Left colon (tissue), 2 donors: ENCODE data around the gene GLT1D1. TPM values are rescaled to one million over a fixed set of nuclear protein-coding genes. Genes with fewer than 3 reads are reported as not detected.
A peak's percentile ranks its signal among the peaks of the same experiment; 100 is the strongest.
"Not testable (repeated sequence)": the region's sequence is repeated elsewhere in the genome, so short reads cannot be mapped to it uniquely, and the experiment has no call there.

Experiments
- ATAC-seq: fragments of 200-7000 bp; cut with Tn5 transposase; one replicate; pipeline ENCODE4 v1.9.1; 2020; ENCODE audit warnings: mild to moderate bottlenecking, moderate library complexity
- DNase-seq, 2 donors: peaks; one replicate each; pipeline ENCODE4 v3.0.0-alpha.2; 2020
- intact Hi-C, 2 donors: fragments of 100-400 bp; cut with DNase I in 1 of 2; cut with micrococcal nuclease in 1 of 2; formaldehyde crosslinking; loops; one replicate each; pipeline versions ENCODE4 v1.11.2 to v1.14.0; 2022; cut with DNase I, micrococcal nuclease
- total RNA-seq, 2 donors: library from RNA; stranded (reverse); fragmentation: NEBNext Ultra II Directional; extraction: Animal tissue kit (Norgen Biotek cat#: 25700); gene quantifications; one replicate each; pipeline ENCODE4 v1.2.1, GENCODE V29; 2021
- donor health status: DM: no; HTN: no; CAD: no.
- donor health status: DM: yes; HTN: yes; CAD: no.

GLT1D1 gene
- total RNA-seq, 2 donors from 2014 or later, result not detected

GRCh38 chr12:128819293-128820144, 33.8 kb upstream of the GLT1D1 start:
- ATAC-seq (no peak), DNase-seq (no peak)
- intact Hi-C loops, result no loop called here

GRCh38 chr12:128820253-128820652, 33.0 kb upstream of the GLT1D1 start:
- ATAC-seq (no peak), DNase-seq (no peak)
- intact Hi-C loops, result no loop called here

- ATAC-seq, result no peak
- intact Hi-C loops, result no loop called here
- peak; percentile 48 to 59 for DNase-seq
These were observed 32.4 kb upstream of the GLT1D1 start for GRCh38 chr12:128820723-128821432.

GRCh38 chr12:128823216-128823915, 29.9 kb upstream of the GLT1D1 start:
- ATAC-seq, result peak; percentile 47
- intact Hi-C loops, result no loop called here
- DNase-seq, result peak; percentile 34 to 65

GRCh38 chr12:128823916-128824839, 29.1 kb upstream of the GLT1D1 start, which contains the start of gene SLC15A4:
Gene SLC15A4 (minus strand): TSS chr12:128823958. CDS start chr12:128823943, 15 bp downstream.
- intact Hi-C loops, result no loop called here
- ATAC-seq (peak; percentile 97), DNase-seq (peak; percentile 98 to 99)

GRCh38 chr12:128825835-128826234, 27.4 kb upstream of the GLT1D1 start:
- no peak for DNase-seq
- intact Hi-C loops, result no loop called here
- ATAC-seq, result no peak

GRCh38 chr12:128827724-128828123, 25.6 kb upstream of the GLT1D1 start:
- no peak for DNase-seq
- intact Hi-C loops, result no loop called here

GRCh38 chr12:128829861-128830504, 23.3 kb upstream of the GLT1D1 start:
- DNase-seq, result no peak
- ATAC-seq, result peak; percentile 5
- intact Hi-C loops, result no loop called here

More at GRCh38 chr12:128827724-128828123, 25.6 kb upstream of the GLT1D1 start:
- ATAC-seq, result no peak

GRCh38 chr12:128830505-128830893, 22.8 kb upstream of the GLT1D1 start:
- intact Hi-C loops, result no loop called here
- no peak for DNase-seq
- no peak for ATAC-seq

- intact Hi-C loops, result no loop called here
- DNase-seq (no peak), ATAC-seq (no peak)
These were observed 19.9 kb upstream of the GLT1D1 start for GRCh38 chr12:128833418-128833817.

- ATAC-seq, DNase-seq, intact Hi-C loops: not testable (repeated sequence)
These were observed 13.4 kb upstream of the GLT1D1 start for GRCh38 chr12:128839885-128840284.

GRCh38 chr12:128840862-128841468, 12.3 kb upstream of the GLT1D1 start:
- intact Hi-C loops, result no loop called here
- DNase-seq (no peak), ATAC-seq (no peak)

- no peak for ATAC-seq
- intact Hi-C loops, result no loop called here
- no peak for DNase-seq
These were observed 10.7 kb upstream of the GLT1D1 start for GRCh38 chr12:128842579-128842978.

GRCh38 chr12:128843538-128843937, 9.7 kb upstream of the GLT1D1 start:
- no peak for DNase-seq
- no peak for ATAC-seq
- intact Hi-C loops, result no loop called here

GRCh38 chr12:128844031-128844635, 9.1 kb upstream of the GLT1D1 start:
- intact Hi-C loops, result no loop called here
- no peak for DNase-seq
- no peak for ATAC-seq

GRCh38 chr12:128846671-128847070, 6.6 kb upstream of the GLT1D1 start:
- intact Hi-C loops, ATAC-seq, DNase-seq: not testable (repeated sequence)

- DNase-seq (no peak), ATAC-seq (no peak)
- intact Hi-C loops, result no loop called here
These were observed 4.9 kb upstream of the GLT1D1 start for GRCh38 chr12:128848371-128848770.
